Peyer's patch (tissue), 4 donors: ENCODE data around the gene ATP2B2.

Experiments used
- POLR2A ChIP-seq, 2 donors: fragments of 450-650 bp; IDR thresholded peaks; one replicate each; pipeline ENCODE4 v1.5.1; 2017; ENCODE audit warnings: antibody characterized with exemption in 2 of 2, mild to moderate bottlenecking in 2 of 2, moderate library complexity in 2 of 2
- TF ChIP-seq, protein P1 (sequence below), 6 experiments: fragments of 450-650 bp in 4 of 6; fragments of 200-600 bp in 2 of 6; sonication (generic) in 1 of 6; IDR thresholded peaks; one replicate each; pipeline ENCODE4 v1.5.1; 2017 to 2019; ENCODE audit warnings: antibody characterized with exemption in 6 of 6, mild to moderate bottlenecking in 3 of 6, moderate library complexity in 1 of 6

GRCh38 chr3:10332481-10333348 is 172.7 kb downstream of the ATP2B2 start:
- TF ChIP-seq, protein P1, sequence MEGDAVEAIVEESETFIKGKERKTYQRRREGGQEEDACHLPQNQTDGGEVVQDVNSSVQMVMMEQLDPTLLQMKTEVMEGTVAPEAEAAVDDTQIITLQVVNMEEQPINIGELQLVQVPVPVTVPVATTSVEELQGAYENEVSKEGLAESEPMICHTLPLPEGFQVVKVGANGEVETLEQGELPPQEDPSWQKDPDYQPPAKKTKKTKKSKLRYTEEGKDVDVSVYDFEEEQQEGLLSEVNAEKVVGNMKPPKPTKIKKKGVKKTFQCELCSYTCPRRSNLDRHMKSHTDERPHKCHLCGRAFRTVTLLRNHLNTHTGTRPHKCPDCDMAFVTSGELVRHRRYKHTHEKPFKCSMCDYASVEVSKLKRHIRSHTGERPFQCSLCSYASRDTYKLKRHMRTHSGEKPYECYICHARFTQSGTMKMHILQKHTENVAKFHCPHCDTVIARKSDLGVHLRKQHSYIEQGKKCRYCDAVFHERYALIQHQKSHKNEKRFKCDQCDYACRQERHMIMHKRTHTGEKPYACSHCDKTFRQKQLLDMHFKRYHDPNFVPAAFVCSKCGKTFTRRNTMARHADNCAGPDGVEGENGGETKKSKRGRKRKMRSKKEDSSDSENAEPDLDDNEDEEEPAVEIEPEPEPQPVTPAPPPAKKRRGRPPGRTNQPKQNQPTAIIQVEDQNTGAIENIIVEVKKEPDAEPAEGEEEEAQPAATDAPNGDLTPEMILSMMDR (IDR thresholded peaks at IDR 0.05) = no peak
- no peak for TF ChIP-seq POLR2A (IDR thresholded peaks at IDR 0.05)
